Measurements from ENCODE around the gene UPF2.
"Not testable (repeated sequence)": the region's sequence is repeated elsewhere in the genome, so short reads cannot be mapped to it uniquely, and the experiment has no call there.

Gene UPF2

GRCh38 chr10:12073526-12073925 lies 30.9 kb upstream of the UPF2 start:
- no peak for TF ChIP-seq CTCF (IDR thresholded peaks at IDR 0.05; ENCODE audit: low read depth, low read length, missing control alignments)
- H3K4me3 ChIP-seq (ENCODE audit: low read depth, low read length): no peak overlapping the region
- no peak for DNase-seq (ENCODE audit: low read depth)

- not testable (repeated sequence) for DNase-seq (ENCODE audit: low read depth); H3K4me3 ChIP-seq (ENCODE audit: low read depth, low read length)
These were observed 28.8 kb upstream of the UPF2 start for GRCh38 chr10:12071441-12071840.

GRCh38 chr10:12068449-12069269 lies 26.1 kb upstream of the UPF2 start, which contains the start of gene DHTKD1:
Gene DHTKD1 (plus strand): TSS chr10:12068954. CDS start chr10:12069034, 80 bp downstream.
- TF ChIP-seq CTCF (IDR thresholded peaks at IDR 0.05; ENCODE audit: low read depth, low read length, missing control alignments): peak; percentile 37
- H3K4me3 ChIP-seq (ENCODE audit: low read depth, low read length): peak within 1 kb of the TSS; percentile 88
- DNase-seq (ENCODE audit: low read depth): peak; percentile 91

- no peak overlapping the region for H3K4me3 ChIP-seq (ENCODE audit: low read depth, low read length)
- DNase-seq (ENCODE audit: low read depth): no peak
- no peak for TF ChIP-seq CTCF (IDR thresholded peaks at IDR 0.05; ENCODE audit: low read depth, low read length, missing control alignments)
These were observed 24.7 kb upstream of the UPF2 start for GRCh38 chr10:12067336-12067735.

- DNase-seq (ENCODE audit: low read depth): no peak
- no peak overlapping the region for H3K4me3 ChIP-seq (ENCODE audit: low read depth, low read length)
- TF ChIP-seq CTCF (IDR thresholded peaks at IDR 0.05; ENCODE audit: low read depth, low read length, missing control alignments): no peak
These were observed 20.8 kb upstream of the UPF2 start for GRCh38 chr10:12063483-12063818.

- no peak overlapping the region for H3K4me3 ChIP-seq (ENCODE audit: low read depth, low read length)
- no peak for TF ChIP-seq CTCF (IDR thresholded peaks at IDR 0.05; ENCODE audit: low read depth, low read length, missing control alignments)
- DNase-seq (ENCODE audit: low read depth): no peak
These were observed 20.3 kb upstream of the UPF2 start for GRCh38 chr10:12062754-12063482.

GRCh38 chr10:12061124-12061523 lies 18.5 kb upstream of the UPF2 start:
- TF ChIP-seq CTCF (IDR thresholded peaks at IDR 0.05; ENCODE audit: low read depth, low read length, missing control alignments): no peak
- no peak for DNase-seq (ENCODE audit: low read depth)
- H3K4me3 ChIP-seq (ENCODE audit: low read depth, low read length): no peak overlapping the region
